ENCODE measurements around the gene MMP12.

MMP12 gene

GRCh38 chr11:102849311-102849710 is 25.5 kb downstream of the MMP12 start:
- no peak for DNase-seq

DNA sequence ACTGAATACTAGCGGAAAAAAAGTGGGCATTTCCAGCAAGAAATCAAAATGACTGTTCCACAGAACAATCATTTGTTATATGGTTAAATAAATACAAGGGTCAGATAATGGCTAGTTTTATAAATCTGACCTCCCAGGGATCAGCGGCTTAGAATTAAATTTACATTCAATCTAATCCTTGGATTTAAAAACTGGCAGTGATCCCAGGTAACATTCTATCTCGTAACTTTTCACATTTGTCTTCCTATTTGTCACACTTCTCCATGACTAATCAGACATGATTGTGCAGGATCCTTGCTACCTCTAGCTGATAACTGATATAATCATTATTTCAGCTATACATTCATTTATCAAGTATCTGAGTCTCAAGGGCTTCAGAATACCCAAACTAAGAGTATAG is 28.5 kb downstream of the MMP12 start:
- no peak for DNase-seq

GRCh38 chr11:102843489-102843888 is 31.3 kb downstream of the MMP12 start, which contains the start of gene MMP3:
TSS of gene MMP3 (minus strand) at chr11:102843609. CDS start at chr11:102843546, 63 bp downstream.
- no peak for DNase-seq

- DNase-seq = no peak
These were observed 31.9 kb downstream of the MMP12 start for GRCh38 chr11:102842930-102843329.

- no peak for DNase-seq
These were observed 34.8 kb downstream of the MMP12 start for GRCh38 chr11:102840018-102840417.

DNA sequence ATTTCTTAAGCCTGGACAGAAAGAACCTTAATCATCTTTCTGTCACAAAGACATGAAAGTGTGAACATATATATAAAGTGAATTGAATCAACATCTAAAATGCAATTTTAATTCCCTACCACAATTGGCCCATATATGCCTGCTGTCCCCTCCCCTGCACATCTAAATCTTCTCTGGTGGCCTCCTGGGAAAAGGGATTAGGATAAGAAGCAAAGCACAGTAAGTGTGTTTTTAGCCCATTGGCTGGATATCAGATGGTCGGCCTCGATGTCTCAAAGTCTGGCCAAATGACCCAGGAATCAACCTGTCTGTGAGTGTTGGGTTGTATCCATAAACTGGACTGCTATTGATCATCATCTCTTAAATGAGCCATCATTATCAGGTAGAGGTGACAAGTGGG is 37.1 kb downstream of the MMP12 start:
- DNase-seq = no peak

DNA sequence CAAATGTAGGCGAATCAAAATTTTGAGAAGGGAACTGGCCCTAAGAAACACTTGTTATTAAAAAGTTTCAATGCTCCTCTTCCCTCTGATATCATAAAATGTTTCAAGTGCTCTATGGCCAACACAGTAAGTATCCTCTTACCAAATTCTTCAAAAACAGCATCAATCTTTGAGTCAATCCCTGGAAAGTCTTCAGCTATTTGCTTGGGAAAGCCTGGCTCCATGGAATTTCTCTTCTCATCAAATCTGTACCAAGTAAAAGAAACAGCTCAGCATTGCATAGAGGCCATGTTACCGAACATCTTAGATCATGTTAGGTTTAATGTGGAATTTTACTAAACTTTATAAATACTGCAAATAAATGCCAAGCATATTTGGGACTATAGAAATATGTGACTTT is 37.6 kb downstream of the MMP12 start:
- no peak for DNase-seq

GRCh38 chr11:102836290-102836875 is 38.4 kb downstream of the MMP12 start:
- DNase-seq = no peak

- DNase-seq = no peak
These were observed 41.1 kb downstream of the MMP12 start for GRCh38 chr11:102833731-102834130.

GRCh38 chr11:102832612-102833011 is 42.2 kb downstream of the MMP12 start:
- no peak for DNase-seq

DNA sequence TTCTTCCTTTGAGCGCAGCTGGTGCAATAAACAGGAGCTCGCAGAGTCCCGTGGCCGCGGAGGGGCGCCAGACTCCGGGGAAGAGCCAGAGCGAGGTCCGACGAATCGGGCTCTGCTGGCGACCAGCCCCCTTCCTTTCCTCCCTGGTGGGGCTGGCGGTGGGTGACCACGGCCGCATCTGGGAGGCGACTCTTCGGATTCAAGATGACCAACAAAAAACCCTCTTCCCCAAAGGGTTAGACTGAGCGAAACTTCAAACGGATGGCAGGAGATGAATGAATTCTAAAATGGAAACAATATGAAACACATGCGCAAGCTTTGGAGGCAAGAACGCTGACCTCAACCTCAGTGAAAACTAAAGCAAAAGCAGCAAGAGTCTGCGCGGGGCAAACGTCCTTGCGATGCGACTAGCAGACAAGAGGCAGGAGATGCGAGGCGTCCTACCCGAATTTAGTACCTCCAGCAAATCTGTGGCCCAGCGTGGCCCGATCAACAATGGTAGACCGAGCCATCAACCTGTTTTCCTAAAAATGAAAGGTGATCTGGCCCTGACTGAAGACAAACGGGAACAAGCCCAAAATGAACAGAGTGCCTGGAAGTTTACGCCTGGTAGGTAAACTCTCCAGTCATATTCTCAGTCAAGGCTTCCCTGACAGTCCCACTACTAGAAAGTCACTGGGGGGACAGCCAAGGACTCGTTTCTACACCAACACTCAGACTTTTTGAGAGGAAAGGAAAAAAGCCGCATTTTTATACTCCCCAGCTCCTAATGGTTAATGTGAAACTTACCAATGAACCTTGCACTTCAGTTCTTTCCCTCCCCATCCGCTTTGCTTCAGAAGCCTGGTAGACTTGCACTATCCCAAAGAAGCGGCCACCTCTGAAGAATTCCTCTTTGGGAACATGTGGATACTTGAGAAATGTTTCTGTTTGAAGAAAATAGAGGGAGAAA is 43.0 kb downstream of the MMP12 start:
- no peak for DNase-seq

GRCh38 chr11:102831128-102831488 is 43.7 kb downstream of the MMP12 start:
- DNase-seq = no peak

DNA sequence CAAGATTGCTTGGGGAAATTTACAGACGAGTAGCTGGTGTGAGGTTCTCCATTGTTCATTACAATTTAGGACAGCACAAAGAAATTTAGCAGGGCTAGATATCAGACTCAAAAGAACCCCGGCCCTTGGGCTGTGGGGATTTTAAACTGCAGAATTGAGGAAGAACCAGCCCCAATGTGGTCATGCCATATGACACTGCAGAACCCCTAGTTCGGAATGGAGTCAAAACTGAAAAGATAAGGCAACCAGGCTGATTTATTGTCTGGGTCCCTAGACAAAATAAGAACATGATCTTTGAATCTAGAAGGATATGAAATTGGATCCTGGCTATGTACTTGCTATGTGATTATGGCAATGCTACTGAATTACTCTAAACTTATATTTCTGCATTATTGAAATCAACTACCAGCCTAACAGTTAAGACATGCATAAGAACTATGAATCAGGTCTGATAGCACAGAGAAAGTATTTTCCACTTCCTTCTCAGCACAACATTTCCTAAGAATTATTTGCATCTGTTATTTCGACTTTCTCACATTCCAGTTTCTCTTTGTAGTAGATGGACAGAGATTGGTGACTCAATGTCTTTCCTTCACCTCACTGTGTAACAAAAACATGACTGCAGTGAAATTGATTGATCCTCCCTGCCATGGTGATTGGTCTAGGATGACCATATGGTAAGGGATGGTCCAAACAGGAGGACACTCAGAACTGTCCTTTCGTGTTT is 44.6 kb downstream of the MMP12 start:
- DNase-seq = no peak

GRCh38 chr11:102829316-102830000 is 45.3 kb downstream of the MMP12 start:
- DNase-seq = no peak

DNA sequence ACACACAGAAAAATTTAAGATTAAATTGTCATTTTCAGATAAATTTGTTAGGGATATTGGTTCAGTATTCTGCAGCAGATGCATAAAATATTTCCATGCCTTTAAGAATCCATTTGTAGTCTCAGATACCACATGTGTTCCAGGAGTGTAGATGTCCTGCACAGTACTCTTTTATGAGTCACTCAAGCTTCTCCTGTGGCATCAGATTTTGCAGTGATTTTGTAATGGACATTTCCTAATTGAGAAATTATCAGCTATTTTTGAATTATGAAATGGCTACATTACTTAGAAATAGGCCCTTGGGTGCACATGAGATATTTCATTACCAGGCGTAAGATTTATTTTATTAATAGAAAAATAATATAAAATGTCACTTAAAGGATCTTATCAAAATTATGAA is 50.2 kb downstream of the MMP12 start:
- DNase-seq = no peak

DNA sequence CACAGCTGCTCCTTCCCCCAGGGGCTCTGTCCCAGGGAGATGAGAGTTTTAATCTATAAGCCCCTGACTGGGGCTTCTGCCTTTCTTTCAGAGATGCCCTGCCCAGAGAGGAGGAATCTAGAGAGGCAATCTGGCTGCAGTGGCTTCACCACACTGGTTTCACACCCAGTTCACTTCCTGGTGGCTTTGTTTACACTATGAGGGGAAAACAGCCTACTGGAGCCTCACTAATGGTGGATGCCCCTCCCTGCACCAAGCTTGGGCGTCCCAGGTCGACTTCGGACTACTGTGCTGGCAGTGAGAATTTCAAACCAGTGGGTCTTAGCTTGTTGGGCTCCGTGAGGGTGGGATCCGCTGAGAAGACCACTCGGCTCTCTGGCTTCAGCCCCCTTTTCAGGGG is 55.3 kb downstream of the MMP12 start:
- DNase-seq = no peak

GRCh38 chr11:102813484-102813883 is 61.3 kb downstream of the MMP12 start:
- no peak for DNase-seq
